ENCODE results near the gene PTPN3. TPM values are rescaled to one million over a fixed set of nuclear protein-coding genes. Genes with fewer than 3 reads are reported as not detected.

PTPN3 gene
- total RNA-seq, 1 donor from 2014 or later, result 13.4 TPM

DNA sequence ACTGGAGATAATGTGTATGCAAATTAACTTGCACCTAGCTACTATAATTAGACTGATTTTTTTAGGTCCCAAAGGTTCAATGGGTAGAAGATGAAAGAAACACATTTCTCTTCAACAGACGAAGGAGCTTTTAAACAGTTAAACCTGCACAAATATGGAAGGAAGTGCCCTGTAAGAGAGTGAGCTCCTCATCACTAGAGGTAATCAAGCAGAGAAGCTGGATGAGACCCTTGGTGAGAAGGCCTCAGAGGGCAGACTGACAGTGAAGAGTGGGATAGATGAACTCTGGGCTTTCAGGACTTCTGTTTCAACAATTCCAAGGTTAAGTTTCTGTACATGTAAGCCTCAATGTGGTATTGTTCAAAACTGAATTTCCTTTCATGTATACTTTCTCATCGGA is 23.2 kb downstream of the PTPN3 start:
- Histone ChIP-seq H3K36me3 (no peaks in the 10 kb centered on the region), H3K27me3 (ENCODE audit: low read depth) (peaks cover 5% of the 10 kb centered on the region), H3K4me1 (peaks cover 24% of the 10 kb centered on the region), H3K4me3 (no peak overlapping the region), H3K9me3 (no peaks in the 10 kb centered on the region), H3K27ac (peak overlapping the region; percentile 78)
- TF ChIP-seq, protein P1, sequence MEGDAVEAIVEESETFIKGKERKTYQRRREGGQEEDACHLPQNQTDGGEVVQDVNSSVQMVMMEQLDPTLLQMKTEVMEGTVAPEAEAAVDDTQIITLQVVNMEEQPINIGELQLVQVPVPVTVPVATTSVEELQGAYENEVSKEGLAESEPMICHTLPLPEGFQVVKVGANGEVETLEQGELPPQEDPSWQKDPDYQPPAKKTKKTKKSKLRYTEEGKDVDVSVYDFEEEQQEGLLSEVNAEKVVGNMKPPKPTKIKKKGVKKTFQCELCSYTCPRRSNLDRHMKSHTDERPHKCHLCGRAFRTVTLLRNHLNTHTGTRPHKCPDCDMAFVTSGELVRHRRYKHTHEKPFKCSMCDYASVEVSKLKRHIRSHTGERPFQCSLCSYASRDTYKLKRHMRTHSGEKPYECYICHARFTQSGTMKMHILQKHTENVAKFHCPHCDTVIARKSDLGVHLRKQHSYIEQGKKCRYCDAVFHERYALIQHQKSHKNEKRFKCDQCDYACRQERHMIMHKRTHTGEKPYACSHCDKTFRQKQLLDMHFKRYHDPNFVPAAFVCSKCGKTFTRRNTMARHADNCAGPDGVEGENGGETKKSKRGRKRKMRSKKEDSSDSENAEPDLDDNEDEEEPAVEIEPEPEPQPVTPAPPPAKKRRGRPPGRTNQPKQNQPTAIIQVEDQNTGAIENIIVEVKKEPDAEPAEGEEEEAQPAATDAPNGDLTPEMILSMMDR (IDR thresholded peaks at IDR 0.05), result no peak
- DNase-seq (no peak), ATAC-seq (no peak)
- intact Hi-C loops (cut with DNase I), result no loop called here

GRCh38 chr9:109474170-109474569 is 23.9 kb downstream of the PTPN3 start:
- Histone ChIP-seq H3K36me3 (no peaks in the 10 kb centered on the region), H3K9me3 (no peaks in the 10 kb centered on the region), H3K4me1 (peaks cover 24% of the 10 kb centered on the region), H3K4me3 (no peak overlapping the region), H3K27me3 (ENCODE audit: low read depth) (peaks cover 5% of the 10 kb centered on the region), H3K27ac (peak overlapping the region; percentile 47)
- ATAC-seq (no peak), DNase-seq (no peak)
- intact Hi-C loops (cut with DNase I), result no loop called here
- TF ChIP-seq, protein P1 (IDR thresholded peaks at IDR 0.05), result no peak

GRCh38 chr9:109473329-109473728 is 24.8 kb downstream of the PTPN3 start:
- Histone ChIP-seq H3K4me1 (peaks cover 24% of the 10 kb centered on the region), H3K4me3 (no peak overlapping the region), H3K27me3 (ENCODE audit: low read depth) (peaks cover 5% of the 10 kb centered on the region), H3K9me3 (no peaks in the 10 kb centered on the region), H3K36me3 (no peaks in the 10 kb centered on the region), H3K27ac (peak overlapping the region; percentile 47)
- DNase-seq (no peak), ATAC-seq (no peak)
- TF ChIP-seq, protein P1 (IDR thresholded peaks at IDR 0.05), result no peak
- intact Hi-C loops (cut with DNase I), result no loop called here

DNA sequence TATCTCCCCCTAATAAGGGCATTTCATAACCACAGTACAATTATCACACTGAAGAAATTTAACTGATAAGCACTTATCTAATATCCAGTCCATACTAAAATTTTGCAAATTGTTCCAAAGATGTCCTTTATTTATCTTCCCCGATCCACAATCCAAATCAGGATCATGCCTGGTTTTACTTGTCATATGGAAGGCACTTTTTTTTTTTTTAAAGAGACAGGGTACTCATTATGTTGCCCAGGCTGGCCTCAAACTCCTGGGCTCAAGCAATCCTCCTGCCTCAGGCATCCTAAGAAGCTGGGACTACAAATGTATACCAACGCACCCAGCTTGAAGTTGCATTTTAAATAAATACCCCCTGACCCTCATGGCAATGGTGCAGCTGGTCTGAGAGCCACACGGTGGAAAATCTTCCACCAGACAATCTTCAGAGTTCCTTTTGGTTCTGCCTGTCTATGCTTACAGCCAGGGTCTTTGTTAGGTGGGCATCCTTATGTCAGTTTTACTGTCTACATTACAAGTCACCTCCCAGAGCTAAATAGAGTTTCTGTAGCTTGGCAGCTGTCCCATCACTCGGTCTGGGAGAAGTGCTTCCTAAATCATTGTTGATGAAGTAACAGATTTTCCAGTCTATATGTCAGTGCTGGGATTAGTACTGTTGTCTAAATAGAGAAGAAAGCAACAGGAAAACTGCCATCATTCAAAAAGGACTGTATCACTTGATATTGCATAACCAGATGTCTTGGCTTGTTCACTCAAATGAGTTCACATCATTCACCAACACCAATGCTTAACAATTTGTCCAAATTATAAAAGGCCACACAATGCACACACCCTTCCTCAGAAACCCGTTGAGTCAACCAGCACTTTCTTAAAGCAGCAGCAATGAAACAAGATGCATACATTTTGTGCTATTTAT is 26.4 kb downstream of the PTPN3 start:
- Histone ChIP-seq H3K27ac (no peak overlapping the region), H3K4me1 (peaks cover 20% of the 10 kb centered on the region), H3K36me3 (no peaks in the 10 kb centered on the region), H3K4me3 (no peak overlapping the region), H3K9me3 (no peaks in the 10 kb centered on the region), H3K27me3 (ENCODE audit: low read depth) (peaks cover 5% of the 10 kb centered on the region)
- DNase-seq (no peak), ATAC-seq (no peak)
- intact Hi-C loops (cut with DNase I), result no loop called here
- TF ChIP-seq, protein P1 (IDR thresholded peaks at IDR 0.05), result no peak

DNA sequence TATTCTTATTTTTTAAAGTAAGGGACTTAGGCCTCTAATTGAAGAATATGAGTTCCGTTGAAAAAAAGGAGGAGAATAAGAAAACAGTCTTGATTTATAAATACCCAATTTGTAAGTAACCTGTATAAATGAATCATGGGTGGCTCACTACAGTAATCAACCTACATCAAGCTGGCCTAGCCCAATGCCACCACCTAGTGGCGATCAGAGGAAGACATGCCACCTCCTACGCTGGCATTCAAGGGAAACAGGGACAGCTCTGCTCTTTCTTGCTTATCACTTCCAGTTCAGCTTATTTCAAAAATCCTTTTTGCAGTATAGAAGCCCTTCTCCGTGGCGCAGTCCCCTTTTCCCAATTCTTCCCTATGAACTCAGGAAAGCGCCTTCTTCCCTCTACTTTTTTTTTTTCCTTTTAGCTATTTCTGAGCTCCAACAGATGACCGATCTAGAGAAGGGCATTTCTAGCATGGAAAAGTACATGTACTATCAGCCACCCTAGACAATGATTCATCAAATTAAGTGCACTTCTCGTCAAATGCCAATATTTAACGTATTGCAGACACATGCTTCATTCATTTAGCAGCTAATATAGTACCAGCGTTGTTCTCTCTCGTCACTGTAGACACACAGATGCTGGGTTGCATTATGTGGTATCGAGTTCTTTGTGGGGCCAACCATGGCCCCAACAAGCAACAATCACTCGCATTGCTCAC is 28.3 kb downstream of the PTPN3 start:
- intact Hi-C loops (cut with DNase I), result no loop called here

More for the DNA sequence above, 28.3 kb downstream of the PTPN3 start:
- Histone ChIP-seq H3K4me1 (peaks cover 11% of the 10 kb centered on the region), H3K4me3 (no peak overlapping the region), H3K36me3 (no peaks in the 10 kb centered on the region), H3K27ac (no peak overlapping the region), H3K9me3 (no peaks in the 10 kb centered on the region), H3K27me3 (ENCODE audit: low read depth) (peaks cover 5% of the 10 kb centered on the region)
- DNase-seq (peak; percentile 68), ATAC-seq (peak; percentile 94 to 95)
- TF ChIP-seq, protein P1 (IDR thresholded peaks at IDR 0.05), result peak; percentile 89
